Kidney capillary endothelial cell (primary cell): ENCODE results near the gene TTC22.

Experiments used
- DNase-seq: peaks from one replicate; pipeline ENCODE4 v3.0.0-alpha.2; 2018; ENCODE audit warnings: low spot score

The TTC22 gene

GRCh38 chr1:54808443-54809207 is 7.5 kb upstream of the TTC22 start:
- no peak for DNase-seq

DNA sequence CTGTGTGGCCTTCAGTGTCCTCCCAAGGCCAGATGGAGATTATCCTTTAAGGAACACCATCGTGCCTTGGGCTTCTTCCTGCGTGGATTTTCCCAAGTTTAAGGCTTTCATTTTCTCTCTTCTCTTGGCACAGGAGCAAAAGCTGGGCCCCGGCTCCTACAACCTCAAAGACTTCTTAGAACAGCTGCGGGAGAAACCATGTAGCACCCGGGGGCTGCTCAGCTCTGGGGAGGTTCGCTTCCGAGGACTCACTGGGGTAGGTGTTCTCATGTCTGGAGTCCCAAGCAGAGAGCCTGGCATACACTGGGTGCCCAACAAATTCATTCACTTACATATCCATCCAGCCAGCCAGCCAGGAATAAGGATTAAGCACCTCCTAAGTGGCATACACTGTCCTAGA is 6.6 kb upstream of the TTC22 start:
- DNase-seq, result no peak

- no peak for DNase-seq
These were observed 5.9 kb upstream of the TTC22 start for GRCh38 chr1:54806931-54807611.

DNA sequence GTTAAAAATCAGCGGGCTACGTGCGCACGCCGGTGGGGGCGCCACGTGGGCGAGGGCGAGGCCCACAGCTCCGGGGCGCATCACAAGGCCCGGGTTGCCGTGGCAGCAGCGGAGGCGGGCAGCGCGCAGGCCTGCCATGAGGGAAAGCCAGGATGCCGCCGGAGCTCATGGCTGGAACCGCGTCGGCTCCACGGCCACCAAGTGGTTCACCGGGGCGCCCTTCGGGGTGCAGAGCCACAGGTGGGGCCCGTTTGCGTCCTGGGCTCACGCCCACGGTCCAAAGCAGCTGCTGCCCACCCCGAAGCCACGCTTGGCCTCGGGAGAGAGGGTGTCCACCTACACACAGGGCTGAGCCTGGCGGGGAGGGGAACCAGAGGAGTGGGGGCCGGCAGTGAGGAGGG is 4.9 kb upstream of the TTC22 start:
- DNase-seq, result no peak

GRCh38 chr1:54805466-54805865 is 4.3 kb upstream of the TTC22 start:
- no peak for DNase-seq

GRCh38 chr1:54804471-54805132 is 3.5 kb upstream of the TTC22 start:
- no peak for DNase-seq

DNA sequence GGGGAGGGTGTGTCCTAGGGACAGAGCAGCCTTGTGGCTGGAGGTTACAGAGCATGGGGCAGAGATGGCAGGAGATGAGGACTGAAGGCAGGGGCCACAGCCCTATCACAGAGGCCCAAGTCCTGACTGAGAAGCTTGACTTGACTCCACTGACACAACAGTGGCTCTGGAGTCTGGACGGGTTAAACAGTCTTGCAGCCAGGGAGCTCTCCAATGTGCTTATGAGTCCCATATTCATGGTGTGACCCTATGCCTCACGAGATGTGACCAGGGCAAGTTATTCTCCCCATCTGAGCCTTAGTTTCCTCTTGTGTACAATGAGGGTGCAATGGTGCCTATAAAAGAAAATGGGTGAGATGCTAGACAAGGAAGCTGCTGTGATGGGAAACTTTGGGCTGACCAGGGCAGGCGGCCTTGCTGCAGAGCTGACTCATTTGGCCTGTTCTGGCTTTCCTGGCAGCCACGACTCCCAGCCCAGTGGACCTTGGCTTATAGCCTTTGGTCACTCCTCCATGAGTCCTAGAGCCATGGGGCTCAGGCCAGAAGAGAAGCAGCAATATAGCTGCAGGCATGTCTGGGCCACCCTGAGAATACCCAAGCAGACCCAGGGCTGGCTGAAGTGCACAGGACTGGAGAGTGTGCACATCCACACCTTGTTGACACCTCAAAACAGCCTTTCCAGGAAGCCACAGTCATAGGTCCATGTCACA is 2.8 kb upstream of the TTC22 start:
- DNase-seq, result no peak

- no peak for DNase-seq
These were observed 853 bp downstream of the TTC22 start for GRCh38 chr1:54800041-54800898.

- DNase-seq, result no peak
These were observed 2.1 kb downstream of the TTC22 start for GRCh38 chr1:54798769-54799641.

DNA sequence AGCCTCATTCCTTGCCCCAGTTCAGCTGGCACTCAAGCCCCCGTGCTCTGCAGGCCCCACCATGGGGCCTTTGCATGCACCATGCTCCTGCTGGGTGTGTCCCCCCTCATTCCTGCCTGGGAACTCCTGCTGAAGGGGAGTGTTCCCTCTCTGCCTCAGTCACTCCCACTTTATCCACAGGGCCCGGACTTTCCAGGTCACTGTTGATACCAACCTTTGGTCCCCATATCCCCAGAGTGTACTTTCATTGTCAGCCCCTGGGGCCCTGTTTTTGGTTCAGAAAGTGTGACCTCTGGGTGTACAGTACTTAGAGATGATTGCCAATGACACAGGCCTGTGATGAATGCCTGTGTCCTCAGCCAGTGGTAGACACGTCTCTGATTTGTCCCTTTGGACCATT is 2.9 kb downstream of the TTC22 start:
- DNase-seq, result no peak

- no peak for DNase-seq
These were observed 4.2 kb downstream of the TTC22 start for GRCh38 chr1:54796902-54797301.

- no peak for DNase-seq
These were observed 5.2 kb downstream of the TTC22 start for GRCh38 chr1:54795841-54796468.

DNA sequence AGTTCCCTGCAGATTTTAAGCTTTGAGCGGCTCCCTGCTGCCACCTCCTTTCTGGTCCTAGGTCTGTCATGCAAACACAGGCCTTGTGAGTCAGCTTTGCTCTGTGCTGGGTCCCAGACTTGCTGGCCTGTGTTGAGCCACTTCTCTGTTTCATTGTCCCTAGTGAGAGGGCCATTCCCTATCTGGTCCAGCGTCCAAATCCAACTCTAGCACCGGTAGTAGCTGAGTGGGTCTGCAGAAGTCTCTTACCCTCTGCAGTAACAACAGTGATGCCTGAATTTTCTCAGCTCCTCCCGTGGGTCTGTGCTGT is 5.8 kb downstream of the TTC22 start:
- no peak for DNase-seq

- DNase-seq, result peak; percentile 22
These were observed 6.4 kb downstream of the TTC22 start for GRCh38 chr1:54794451-54795355.

DNA sequence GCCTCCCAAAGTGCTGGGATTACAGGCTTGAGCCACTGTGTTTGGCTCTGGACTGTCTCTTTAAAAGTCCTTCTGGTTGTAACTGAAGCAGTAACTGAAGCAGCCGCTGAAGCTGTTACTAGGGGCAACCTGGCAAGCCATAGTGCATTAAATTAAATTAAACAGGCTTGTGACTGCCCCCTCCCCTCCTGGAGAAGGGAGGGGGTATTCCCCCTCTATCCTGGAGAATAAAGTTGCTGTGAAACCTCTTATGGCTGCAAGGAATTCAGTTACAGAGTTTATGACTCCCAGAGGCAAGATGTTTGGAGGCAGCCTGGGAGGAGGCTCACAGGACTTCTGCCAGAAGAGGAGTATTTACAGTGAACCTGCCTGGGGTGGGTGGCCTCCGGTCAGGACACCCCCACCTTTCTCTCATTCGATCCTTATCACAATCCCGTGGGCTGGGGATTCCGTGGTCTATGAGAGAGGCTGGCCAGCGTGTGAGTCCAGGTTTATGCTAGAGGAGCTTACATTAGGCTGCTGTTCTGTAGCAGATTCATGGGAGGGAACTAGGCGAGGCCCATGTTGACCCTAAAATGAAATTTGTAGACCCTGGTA is 8.3 kb downstream of the TTC22 start:
- no peak for DNase-seq

GRCh38 chr1:54791880-54792522 is 9.1 kb downstream of the TTC22 start:
- DNase-seq, result no peak

GRCh38 chr1:54788459-54788858 is 12.7 kb downstream of the TTC22 start:
- DNase-seq, result no peak

GRCh38 chr1:54787604-54788003 is 13.5 kb downstream of the TTC22 start:
- no peak for DNase-seq
